NB4 (cell line): ENCODE data around the gene DESI2.
"Not testable (repeated sequence)": the region's sequence is repeated elsewhere in the genome, so short reads cannot be mapped to it uniquely, and the experiment has no call there.

Experiments used
- DNase-seq: peaks from one replicate; pipeline ENCODE4 v3.0.0; 2010; ENCODE audit warnings: low read depth
- H3K4me3 ChIP-seq: one replicate; pipeline ENCODE4 v1.5.1; 2011; ENCODE audit warnings: mild to moderate bottlenecking, low read depth, low read length, moderate library complexity
- MYC ChIP-seq: IDR thresholded peaks from 2 replicates; pipeline ENCODE4 v1.6.1; 2011; ENCODE audit warnings: low read depth, low read length
- POLR2A ChIP-seq: IDR thresholded peaks from 2 replicates; pipeline ENCODE4 v1.6.1; 2011; ENCODE audit warnings: mild to moderate bottlenecking; ENCODE audit not compliant: insufficient read length; ENCODE audit errors: extremely low read depth
- TF ChIP-seq, protein P1 (sequence below): IDR thresholded peaks from 2 replicates; pipeline ENCODE4 v1.6.1; 2011; ENCODE audit warnings: low read depth, low read length
- TF ChIP-seq, protein P2 (sequence below): IDR thresholded peaks from one replicate; pipeline ENCODE4 v1.5.1; 2012; ENCODE audit warnings: low read depth, low read length

The DESI2 gene

DNA sequence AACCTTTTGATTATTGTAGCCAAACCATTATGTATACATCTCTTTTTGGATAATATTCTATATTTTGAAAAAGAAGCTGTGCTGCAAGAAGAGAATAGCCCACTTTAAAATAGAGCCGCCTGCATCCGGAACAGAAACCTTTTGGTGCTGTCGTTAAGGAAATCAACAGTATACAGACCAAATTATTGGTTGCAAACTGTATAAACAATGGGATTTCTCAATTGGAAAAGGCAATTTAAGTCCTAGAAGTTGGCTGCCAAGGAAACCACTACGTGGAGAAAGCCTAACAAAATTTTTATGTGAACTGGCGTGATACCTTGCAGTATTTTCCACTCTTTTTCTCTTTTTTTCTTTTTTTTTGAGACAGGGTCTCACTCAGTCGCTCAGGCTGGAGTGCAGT lies 25.8 kb downstream of the DESI2 start:
- no peak overlapping the region for H3K4me3 ChIP-seq
- no peak for DNase-seq
- TF ChIP-seq POLR2A (no peak), MYC (no peak)
- TF ChIP-seq, protein P1, sequence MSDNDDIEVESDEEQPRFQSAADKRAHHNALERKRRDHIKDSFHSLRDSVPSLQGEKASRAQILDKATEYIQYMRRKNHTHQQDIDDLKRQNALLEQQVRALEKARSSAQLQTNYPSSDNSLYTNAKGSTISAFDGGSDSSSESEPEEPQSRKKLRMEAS, result no peak
- TF ChIP-seq, protein P2, sequence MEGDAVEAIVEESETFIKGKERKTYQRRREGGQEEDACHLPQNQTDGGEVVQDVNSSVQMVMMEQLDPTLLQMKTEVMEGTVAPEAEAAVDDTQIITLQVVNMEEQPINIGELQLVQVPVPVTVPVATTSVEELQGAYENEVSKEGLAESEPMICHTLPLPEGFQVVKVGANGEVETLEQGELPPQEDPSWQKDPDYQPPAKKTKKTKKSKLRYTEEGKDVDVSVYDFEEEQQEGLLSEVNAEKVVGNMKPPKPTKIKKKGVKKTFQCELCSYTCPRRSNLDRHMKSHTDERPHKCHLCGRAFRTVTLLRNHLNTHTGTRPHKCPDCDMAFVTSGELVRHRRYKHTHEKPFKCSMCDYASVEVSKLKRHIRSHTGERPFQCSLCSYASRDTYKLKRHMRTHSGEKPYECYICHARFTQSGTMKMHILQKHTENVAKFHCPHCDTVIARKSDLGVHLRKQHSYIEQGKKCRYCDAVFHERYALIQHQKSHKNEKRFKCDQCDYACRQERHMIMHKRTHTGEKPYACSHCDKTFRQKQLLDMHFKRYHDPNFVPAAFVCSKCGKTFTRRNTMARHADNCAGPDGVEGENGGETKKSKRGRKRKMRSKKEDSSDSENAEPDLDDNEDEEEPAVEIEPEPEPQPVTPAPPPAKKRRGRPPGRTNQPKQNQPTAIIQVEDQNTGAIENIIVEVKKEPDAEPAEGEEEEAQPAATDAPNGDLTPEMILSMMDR, result no peak

GRCh38 chr1:244680667-244681066 lies 27.7 kb downstream of the DESI2 start:
- no peak for DNase-seq
- no peak overlapping the region for H3K4me3 ChIP-seq
- TF ChIP-seq, protein P1, result no peak
- TF ChIP-seq MYC, result no peak
- TF ChIP-seq, protein P2, result no peak
- no peak for TF ChIP-seq POLR2A

- not testable (repeated sequence) for H3K4me3 ChIP-seq, DNase-seq
Observed at GRCh38 chr1:244682087-244682486, 29.2 kb downstream of the DESI2 start.

DNA sequence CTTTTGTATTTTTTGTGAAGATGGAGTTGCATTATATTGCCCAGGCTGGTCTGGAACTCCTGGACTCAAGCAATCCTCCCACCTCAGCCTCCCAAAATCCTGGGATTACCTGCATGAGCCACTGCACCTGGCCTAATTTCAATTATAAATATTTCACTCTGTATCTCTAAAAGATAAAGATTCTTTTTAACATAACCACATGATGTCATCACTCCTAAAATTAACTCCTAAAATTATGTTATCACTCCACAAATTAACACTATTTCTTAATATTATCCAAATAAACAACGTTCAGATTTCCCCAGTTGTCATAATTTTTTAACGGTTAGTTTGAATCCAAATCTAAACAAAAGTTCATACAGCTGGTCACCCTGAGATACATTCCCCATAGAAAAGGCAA lies 43.0 kb downstream of the DESI2 start:
- no peak for DNase-seq
- no peak for TF ChIP-seq POLR2A
- TF ChIP-seq, protein P2, result no peak
- H3K4me3 ChIP-seq, result no peak overlapping the region

DNA sequence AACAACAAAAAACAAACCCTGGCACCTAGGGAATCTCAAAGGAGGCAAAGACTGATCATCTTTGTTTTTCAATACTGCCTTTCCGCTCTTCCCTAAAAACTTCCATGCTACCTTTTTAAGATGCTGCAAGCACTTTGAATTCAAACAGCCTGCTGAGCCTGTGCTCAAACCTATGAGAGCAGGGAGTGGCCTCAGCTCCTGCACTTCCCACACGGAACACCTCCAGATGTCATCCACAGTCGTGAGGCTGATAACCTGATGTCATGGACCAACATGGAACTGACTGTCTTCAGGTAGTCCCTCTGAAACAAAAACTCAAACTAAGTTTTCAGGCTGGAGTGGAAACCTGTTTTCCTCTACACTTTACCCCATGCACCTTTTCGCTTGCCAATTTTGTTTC lies 46.8 kb downstream of the DESI2 start:
- TF ChIP-seq, protein P2, result no peak
- TF ChIP-seq MYC (no peak), POLR2A (no peak)
- TF ChIP-seq, protein P1, result no peak
- no peak for DNase-seq
- no peak overlapping the region for H3K4me3 ChIP-seq

DNA sequence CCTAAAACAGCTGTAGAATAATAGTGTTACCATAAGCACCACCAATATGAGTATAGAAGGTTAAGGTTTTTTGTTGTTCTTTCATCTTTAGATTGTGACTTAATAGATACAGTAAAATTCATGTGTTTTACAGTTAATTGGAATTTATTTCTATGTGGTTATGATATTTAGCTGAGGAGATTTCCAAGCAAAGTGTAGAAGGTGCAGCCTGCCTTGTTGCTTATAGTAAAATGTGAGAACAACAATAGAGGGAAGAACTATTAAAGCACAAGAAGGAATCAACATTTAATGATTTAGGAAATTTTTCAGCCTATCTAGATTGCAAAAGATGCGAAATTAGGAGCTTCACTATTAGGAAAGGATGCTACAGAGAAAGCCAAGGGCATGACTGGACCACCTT lies 47.9 kb downstream of the DESI2 start:
- TF ChIP-seq, protein P2, result no peak
- no peak for TF ChIP-seq POLR2A
- TF ChIP-seq, protein P1, result no peak
- TF ChIP-seq MYC, result no peak
- H3K4me3 ChIP-seq, result no peak overlapping the region
- DNase-seq, result no peak
